GM18909 (cell line): ENCODE measurements around the gene ACAD9.
"Not testable (repeated sequence)": the region's sequence is repeated elsewhere in the genome, so short reads cannot be mapped to it uniquely, and the experiment has no call there.

ENCODE experiments used
- ATAC-seq: cut with Tn5 transposase; IDR thresholded peaks from one replicate; pipeline ENCODE4 v1.9.1; 2021; ENCODE audit warnings: mild to moderate bottlenecking; ENCODE audit not compliant: unreplicated experiment, poor library complexity

ACAD9 gene

GRCh38 chr3:128889139-128889894 lies 9.9 kb downstream of the ACAD9 start:
- no peak for ATAC-seq

GRCh38 chr3:128895843-128896697 lies 16.6 kb downstream of the ACAD9 start:
- ATAC-seq = no peak

GRCh38 chr3:128902426-128902825 lies 23.0 kb downstream of the ACAD9 start:
- no peak for ATAC-seq

GRCh38 chr3:128903501-128903900 lies 24.1 kb downstream of the ACAD9 start:
- no peak for ATAC-seq

GRCh38 chr3:128906031-128906803 lies 26.8 kb downstream of the ACAD9 start:
- no peak for ATAC-seq

GRCh38 chr3:128906804-128907525 lies 27.5 kb downstream of the ACAD9 start:
- no peak for ATAC-seq

GRCh38 chr3:128907706-128908445 lies 28.5 kb downstream of the ACAD9 start:
- ATAC-seq = no peak

GRCh38 chr3:128908951-128909350 lies 29.5 kb downstream of the ACAD9 start:
- ATAC-seq = no peak

GRCh38 chr3:128910006-128910405 lies 30.6 kb downstream of the ACAD9 start:
- no peak for ATAC-seq

GRCh38 chr3:128911911-128912310 lies 32.5 kb downstream of the ACAD9 start:
- ATAC-seq = no peak

GRCh38 chr3:128914966-128915645 lies 35.7 kb downstream of the ACAD9 start:
- no peak for ATAC-seq

- no peak for ATAC-seq
These were observed 37.9 kb downstream of the ACAD9 start for GRCh38 chr3:128917291-128917690.

GRCh38 chr3:128919988-128920387 lies 40.6 kb downstream of the ACAD9 start:
- no peak for ATAC-seq

- ATAC-seq = no peak
These were observed 43.5 kb downstream of the ACAD9 start for GRCh38 chr3:128922804-128923459.

GRCh38 chr3:128923576-128923975 lies 44.2 kb downstream of the ACAD9 start:
- ATAC-seq = no peak

- not testable (repeated sequence) for ATAC-seq
These were observed 44.6 kb downstream of the ACAD9 start for GRCh38 chr3:128923986-128924385.

GRCh38 chr3:128929364-128929763 lies 49.9 kb downstream of the ACAD9 start:
- ATAC-seq = no peak

- no peak for ATAC-seq
These were observed 51.6 kb downstream of the ACAD9 start for GRCh38 chr3:128931046-128931445.
